ENCODE measurements around the gene SP5. TPM values are rescaled to one million over a fixed set of nuclear protein-coding genes. Genes with fewer than 3 reads are reported as not detected.

Gene SP5
- total and polyA plus RNA-seq, 9 of the 15 experiments (the other 6 are each of a cell fraction or from before 2014, with no cell fraction given) = 0.03 to 1.7 (median 0.16) TPM; not detected in 1

GRCh38 chr2:170675701-170676100 lies 39.4 kb upstream of the SP5 start (continued):
- TF ChIP-seq, protein P1, sequence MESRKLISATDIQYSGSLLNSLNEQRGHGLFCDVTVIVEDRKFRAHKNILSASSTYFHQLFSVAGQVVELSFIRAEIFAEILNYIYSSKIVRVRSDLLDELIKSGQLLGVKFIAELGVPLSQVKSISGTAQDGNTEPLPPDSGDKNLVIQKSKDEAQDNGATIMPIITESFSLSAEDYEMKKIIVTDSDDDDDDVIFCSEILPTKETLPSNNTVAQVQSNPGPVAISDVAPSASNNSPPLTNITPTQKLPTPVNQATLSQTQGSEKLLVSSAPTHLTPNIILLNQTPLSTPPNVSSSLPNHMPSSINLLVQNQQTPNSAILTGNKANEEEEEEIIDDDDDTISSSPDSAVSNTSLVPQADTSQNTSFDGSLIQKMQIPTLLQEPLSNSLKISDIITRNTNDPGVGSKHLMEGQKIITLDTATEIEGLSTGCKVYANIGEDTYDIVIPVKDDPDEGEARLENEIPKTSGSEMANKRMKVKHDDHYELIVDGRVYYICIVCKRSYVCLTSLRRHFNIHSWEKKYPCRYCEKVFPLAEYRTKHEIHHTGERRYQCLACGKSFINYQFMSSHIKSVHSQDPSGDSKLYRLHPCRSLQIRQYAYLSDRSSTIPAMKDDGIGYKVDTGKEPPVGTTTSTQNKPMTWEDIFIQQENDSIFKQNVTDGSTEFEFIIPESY (CRISPR knock-in tag; IDR thresholded peaks at IDR 0.05) = no peak
- no peak for TF ChIP-seq SNAPC5 (CRISPR knock-in tag; IDR thresholded peaks at IDR 0.05)
- no peak for TF ChIP-seq SMAD3 (CRISPR knock-in tag; conservative IDR thresholded peaks at IDR 0.05)
- no peak for TF ChIP-seq NELFE (IDR thresholded peaks at IDR 0.05; ENCODE audit: insufficient read depth, insufficient read length)
- no peak for TF ChIP-seq RBM34 (IDR thresholded peaks at IDR 0.05; ENCODE audit: borderline replicate concordance, insufficient read depth, low read length)
- TF ChIP-seq ZSCAN29 (IDR thresholded peaks at IDR 0.05) = no peak
- TF ChIP-seq ETS2 (tag; IDR thresholded peaks at IDR 0.05; ENCODE audit: borderline replicate concordance, poor library complexity, severe bottlenecking) = no peak

GRCh38 chr2:170679607-170680079 lies 35.5 kb upstream of the SP5 start:
- in situ Hi-C loops (cut with MboI) (no loop called here), intact Hi-C loops (cut with micrococcal nuclease) (no loop called here)
- no peaks in the 10 kb centered on the region for H3K9me3 ChIP-seq (replicated peaks; ENCODE audit: control insufficient read depth, insufficient read depth, low read depth, low read length)
- no peak overlapping the region for H3K4me3 ChIP-seq
- no peaks in the 10 kb centered on the region for H3K79me2 ChIP-seq (ENCODE audit: control insufficient read depth, insufficient read depth, low read length)
- H3K36me3 ChIP-seq (ENCODE audit: control insufficient read depth, insufficient read depth, low read length) = no peaks in the 10 kb centered on the region
- H3K27me3 ChIP-seq (ENCODE audit: control insufficient read depth in 2 of 2, insufficient read depth in 2 of 2, low read length in 2 of 2) = no peaks in the 10 kb centered on the region
- H3K4me1 ChIP-seq (replicated peaks in 1 of 2; ENCODE audit: control insufficient read depth in 2 of 2, insufficient read depth in 2 of 2, low read length in 2 of 2) = peaks cover 0 to 7% of the 10 kb centered on the region in 2 experiments; a peak in 3 of 5 replicates
- POLR2A ChIA-PET = interaction anchor here (0.7 to 3.0 kb wide), 9 partner anchors 8 to 82 kb away, joined by 3 to 13 read pairs (median 3); no protein-coding TSS in a partner anchor
- H2AFZ ChIP-seq (ENCODE audit: low read depth, low read length) = peak overlapping the region; percentile 94
- FAIRE-seq (no peak), DNase-seq (ENCODE audit: extremely low read depth in 1 of 4, low spot score in 3 of 4) (peak in 1 of 4 experiments; percentile 56), ATAC-seq (peak; percentile 64)
- H3K9ac ChIP-seq (ENCODE audit: insufficient read depth in 1 of 2, low read depth in 2 of 2, low read length in 2 of 2) = no peak overlapping the region
- peak overlapping the region; percentile 60 for H3K4me2 ChIP-seq (ENCODE audit: insufficient read depth, low read length)
- WGBS (ENCODE audit: insufficient coverage, low coverage, missing lambda C conversion rate) = 18% methylated on average over 5 of the region's 5 CpGs
- CTCF ChIA-PET (ENCODE audit: low intra/inter-chr PET ratio) = interaction anchor here (0.6 kb wide), 1 partner anchor 73 kb away, joined by 3 read pairs; no protein-coding TSS in a partner anchor
- H3K27ac ChIP-seq (ENCODE audit: extremely low read depth, low read depth, low read length) = no peak overlapping the region
- H4K20me1 ChIP-seq (replicated peaks; ENCODE audit: control insufficient read depth, insufficient read depth, low read length) = no peaks in the 10 kb centered on the region
- no TSS peak for BruUV-seq (replicated peaks)
- H3K9me1 ChIP-seq (ENCODE audit: control insufficient read depth, insufficient read depth, low read length) = no peaks in the 10 kb centered on the region
- no peak for TF ChIP-seq ZZZ3 (IDR thresholded peaks at IDR 0.05)
- TF ChIP-seq NFIC (IDR thresholded peaks at IDR 0.05) = peak; percentile 98
- TF ChIP-seq MEIS2 (IDR thresholded peaks at IDR 0.05; ENCODE audit: partially characterized antibody) = peak; percentile 75
- TF ChIP-seq, protein P2, sequence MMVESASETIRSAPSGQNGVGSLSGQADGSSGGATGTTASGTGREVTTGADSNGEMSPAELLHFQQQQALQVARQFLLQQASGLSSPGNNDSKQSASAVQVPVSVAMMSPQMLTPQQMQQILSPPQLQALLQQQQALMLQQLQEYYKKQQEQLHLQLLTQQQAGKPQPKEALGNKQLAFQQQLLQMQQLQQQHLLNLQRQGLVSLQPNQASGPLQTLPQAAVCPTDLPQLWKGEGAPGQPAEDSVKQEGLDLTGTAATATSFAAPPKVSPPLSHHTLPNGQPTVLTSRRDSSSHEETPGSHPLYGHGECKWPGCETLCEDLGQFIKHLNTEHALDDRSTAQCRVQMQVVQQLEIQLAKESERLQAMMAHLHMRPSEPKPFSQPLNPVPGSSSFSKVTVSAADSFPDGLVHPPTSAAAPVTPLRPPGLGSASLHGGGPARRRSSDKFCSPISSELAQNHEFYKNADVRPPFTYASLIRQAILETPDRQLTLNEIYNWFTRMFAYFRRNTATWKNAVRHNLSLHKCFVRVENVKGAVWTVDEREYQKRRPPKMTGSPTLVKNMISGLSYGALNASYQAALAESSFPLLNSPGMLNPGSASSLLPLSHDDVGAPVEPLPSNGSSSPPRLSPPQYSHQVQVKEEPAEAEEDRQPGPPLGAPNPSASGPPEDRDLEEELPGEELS (CRISPR knock-in tag; IDR thresholded peaks at IDR 0.05; ENCODE audit: borderline replicate concordance) = no peak
- peak; percentile 2; the same call in 1 of the 2 replicates for TF ChIP-seq JUND (IDR thresholded peaks at IDR 0.05; ENCODE audit: borderline replicate concordance, low read depth, low read length)
- no peak for TF ChIP-seq JUND (tag; IDR thresholded peaks at IDR 0.05; ENCODE audit: borderline replicate concordance, low read depth, low read length)
- TF ChIP-seq ILF3 (IDR thresholded peaks at IDR 0.05; ENCODE audit: borderline replicate concordance) = no peak
- no peak for TF ChIP-seq MCM5 (IDR thresholded peaks at IDR 0.05; ENCODE audit: low read depth)
- no peak for TF ChIP-seq ZBTB2 (IDR thresholded peaks at IDR 0.05)
- no peak for TF ChIP-seq YBX1 (IDR thresholded peaks at IDR 0.05)
